Smooth muscle cell of the brain vasculature (primary cell): Measurements from ENCODE around the gene STARD9.
A peak's percentile ranks its signal among the peaks of the same experiment; 100 is the strongest.
"Not testable (repeated sequence)": the region's sequence is repeated elsewhere in the genome, so short reads cannot be mapped to it uniquely, and the experiment has no call there.

Experiments
- DNase-seq: peaks from one replicate; pipeline ENCODE4 v3.0.0-alpha.2; 2012; ENCODE audit warnings: low read depth, low spot score

STARD9 gene

GRCh38 chr15:42575188-42576039 lies at the start of gene STARD9:
Gene STARD9, plus strand, starts transcription at chr15:42575606. Its CDS starts 110 bp downstream, at chr15:42575716.
- peak; percentile 97 for DNase-seq

- no peak for DNase-seq
Measured at GRCh38 chr15:42528970-42529369, 46.4 kb upstream of the STARD9 start.

DNA sequence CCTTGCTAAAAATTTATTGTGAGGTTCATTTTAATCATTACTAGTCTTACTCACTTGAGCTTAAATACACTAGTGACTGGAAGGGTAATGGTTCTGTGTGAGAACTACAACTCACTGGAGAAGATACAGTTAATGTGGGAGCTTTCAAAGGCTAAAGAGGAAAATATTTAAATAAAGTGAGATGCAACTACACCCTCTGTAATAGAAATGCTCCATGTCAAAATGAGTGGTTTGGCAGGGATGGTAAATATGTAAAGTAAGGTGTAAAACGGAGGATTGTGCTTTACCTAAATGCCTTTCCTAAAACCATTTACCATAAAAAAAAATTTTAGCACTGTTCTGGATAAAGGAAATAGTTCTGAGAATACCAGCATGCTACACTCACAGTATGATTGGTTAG lies 42.2 kb upstream of the STARD9 start:
- DNase-seq = no peak

DNA sequence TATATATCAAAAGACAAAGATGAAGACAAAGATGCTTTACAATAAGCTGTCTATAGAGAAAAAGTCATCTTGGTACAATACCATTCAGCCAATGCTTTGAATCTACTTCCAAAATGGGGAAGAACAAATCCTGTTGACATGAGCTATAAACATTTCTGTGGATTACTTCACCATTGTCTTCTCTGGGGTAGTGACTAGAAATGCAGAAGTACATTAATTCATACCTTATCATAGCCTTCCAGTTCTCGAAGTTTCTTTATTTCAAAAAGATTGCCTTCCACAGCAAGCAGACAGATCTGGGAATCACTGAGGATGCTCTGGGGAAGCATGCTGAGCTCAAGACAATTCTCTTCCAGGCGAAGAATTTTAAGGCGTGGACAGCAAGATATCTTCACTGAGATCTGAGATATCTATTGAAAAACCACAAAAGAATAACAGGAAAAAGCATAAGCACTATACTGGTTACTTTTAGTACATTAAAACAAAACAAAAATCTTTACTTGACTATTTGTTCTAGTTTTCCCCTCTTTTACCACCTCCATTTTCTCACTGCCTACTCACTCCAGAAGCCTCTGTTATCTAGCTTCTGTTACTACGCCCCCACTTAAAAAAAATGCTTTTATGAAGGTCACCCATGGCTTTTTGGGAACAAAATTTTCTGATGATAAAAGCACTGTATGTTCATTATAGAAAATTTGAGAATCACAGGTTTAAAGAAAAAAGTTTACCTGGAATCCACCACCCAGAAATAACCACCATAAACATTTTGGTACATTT lies 30.4 kb upstream of the STARD9 start:
- no peak for DNase-seq

DNA sequence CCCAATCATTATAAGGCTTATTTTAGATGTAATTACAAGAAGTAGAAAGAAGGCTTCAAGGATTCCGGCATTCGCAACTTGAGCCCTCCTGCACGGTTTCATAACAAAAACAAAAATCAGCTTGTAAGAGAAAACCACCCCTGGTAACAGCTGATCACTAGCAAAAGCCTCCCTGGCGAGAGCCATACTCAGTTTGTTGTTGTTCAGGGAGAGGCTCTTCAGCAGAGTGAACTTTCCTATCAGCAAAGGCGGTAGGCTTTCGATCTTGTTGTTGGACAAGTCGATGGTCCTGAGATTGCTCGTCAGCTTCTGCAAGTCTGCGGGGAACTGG lies 27.5 kb upstream of the STARD9 start:
- peak; percentile 13 for DNase-seq

DNA sequence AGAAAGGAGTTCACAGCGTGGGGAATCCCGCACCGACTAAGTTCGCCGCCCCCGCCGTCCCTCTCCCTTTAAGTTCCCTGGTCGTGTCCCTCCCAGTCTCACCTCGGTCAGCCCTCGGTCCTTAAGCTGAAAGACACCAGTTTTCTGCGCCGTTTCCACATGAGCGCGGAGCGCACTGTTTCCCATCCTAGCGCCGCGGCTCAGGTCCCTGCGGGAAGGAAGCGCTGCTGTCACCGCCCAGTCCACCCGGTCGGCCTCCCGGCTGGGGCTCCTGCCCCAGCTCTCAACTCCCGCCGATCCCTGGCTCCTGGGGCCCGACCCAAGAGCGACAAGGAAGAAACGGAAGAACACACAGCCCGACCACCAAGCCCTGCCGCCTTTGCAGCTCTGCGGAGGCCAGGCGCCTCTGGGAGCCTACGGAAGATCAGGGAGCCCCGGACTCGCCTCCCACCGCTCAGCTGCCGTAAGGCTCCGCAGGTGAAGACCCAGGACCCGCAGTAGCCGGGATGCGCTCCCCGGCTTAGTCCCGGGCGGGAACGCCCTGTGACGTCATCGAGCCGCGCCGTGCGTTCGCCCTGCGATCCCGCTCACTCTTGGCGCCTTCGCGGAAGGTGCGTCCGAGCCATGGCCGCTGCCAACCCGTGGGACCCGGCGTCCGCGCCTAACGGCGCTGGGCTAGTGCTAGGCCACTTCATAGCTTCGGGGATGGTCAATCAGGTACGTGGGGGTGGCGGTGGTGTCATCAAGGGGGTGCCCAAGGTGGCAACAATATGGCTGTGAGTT lies 27.0 kb upstream of the STARD9 start, which contains the start of the genes HAUS2 and LRRC57:
Gene HAUS2 (plus strand): TSS at position 590 of the 783 bp plus-strand sequence. CDS start 35 bp downstream, at position 625.
Gene LRRC57 (minus strand): TSS at position 545 of the 783 bp plus-strand sequence. CDS start 359 bp downstream, at position 186.
- DNase-seq = peak; percentile 31

DNA sequence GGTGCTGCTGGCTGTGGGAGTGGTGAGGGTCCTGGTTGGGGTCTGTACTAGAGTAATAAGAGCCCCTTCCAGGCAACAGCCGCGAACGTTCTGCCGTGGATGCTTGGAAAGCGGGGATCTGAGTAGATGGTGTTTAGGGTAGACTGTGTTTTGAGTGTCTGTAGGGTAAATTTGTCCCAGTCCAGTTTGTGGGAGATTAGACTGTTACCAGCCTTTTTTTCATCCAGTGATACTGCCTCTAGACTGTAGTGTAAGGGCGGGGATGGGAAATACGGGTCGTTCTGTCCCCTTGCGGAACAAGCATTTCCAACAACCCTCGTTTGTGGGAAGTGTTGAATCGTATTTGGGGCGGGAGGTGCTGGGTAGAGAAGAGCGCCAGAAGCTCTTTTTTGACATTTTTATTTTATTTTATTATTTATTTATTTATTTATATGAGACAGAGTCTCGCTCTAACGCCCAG lies 26.3 kb upstream of the STARD9 start:
- no peak for DNase-seq

GRCh38 chr15:42549741-42550392 lies 25.5 kb upstream of the STARD9 start:
- no peak for DNase-seq

DNA sequence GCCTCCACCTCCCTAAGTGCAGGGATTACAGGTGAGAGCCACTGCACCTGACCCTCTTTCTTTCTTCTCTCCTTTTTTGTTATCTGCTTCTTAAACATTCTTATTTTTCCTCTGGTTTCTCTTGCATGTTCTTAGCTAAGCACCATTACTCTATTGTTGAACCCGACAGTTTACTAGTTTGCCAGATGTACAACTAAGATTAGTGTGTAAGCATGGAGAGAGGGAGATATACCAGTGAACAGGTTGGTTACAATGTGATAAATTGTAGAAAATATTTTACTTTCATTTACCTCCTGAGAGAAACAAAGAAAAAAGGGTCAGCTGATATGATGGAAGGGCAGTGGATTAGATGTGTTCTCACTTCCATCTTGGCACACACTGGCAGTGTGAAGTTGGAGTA lies 21.9 kb upstream of the STARD9 start:
- DNase-seq = no peak

DNA sequence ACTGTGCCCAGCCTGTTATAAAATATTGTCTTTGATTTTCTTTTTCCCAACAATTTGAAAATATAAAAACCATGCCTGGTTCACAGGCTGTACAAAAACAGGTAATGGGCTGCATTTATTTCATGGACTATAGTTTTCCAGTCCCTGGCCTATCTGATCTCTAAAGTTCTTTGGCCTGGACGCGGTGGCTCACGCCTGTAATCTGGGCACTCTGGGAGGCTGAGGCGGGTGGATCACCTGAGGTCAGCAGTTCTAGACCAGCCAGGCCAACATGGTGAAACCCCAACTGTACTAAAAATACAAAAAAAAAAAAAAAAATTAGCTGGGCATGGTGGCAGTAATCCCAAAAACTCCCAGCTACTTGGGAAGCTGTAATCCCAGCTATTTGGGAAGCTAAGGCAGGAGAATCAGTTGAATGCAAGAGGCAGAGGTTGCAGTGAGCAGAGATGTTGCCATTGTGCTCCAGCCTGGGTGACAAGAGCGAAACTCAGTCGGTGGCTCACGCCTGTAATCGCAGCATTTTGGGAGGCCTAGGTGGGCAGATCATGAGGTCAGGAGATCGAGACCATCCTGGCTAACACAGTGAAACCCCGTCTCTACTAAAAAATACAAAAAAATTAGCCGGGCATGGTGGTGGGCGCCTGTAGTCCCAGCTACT lies 18.7 kb upstream of the STARD9 start:
- not testable (repeated sequence) for DNase-seq

DNA sequence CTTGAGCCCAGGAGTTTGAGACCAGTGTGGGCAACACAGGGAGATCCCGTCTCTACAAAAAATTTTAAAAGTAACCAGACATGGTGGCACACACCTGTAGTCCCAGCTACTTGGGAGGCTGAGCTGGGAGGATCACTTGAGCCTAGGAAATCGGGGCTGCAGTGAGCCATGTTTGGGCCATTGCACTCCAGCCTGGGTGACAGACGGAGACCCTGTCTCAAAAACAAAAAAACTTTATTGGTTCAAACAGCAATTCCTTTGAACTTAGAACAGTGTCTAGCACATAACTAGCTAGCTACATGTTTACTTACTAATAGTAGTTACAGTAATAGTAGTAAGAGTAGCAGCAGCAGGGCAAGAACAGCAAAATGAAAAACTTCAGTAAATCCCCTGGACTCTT lies 16.7 kb upstream of the STARD9 start:
- DNase-seq = no peak

DNA sequence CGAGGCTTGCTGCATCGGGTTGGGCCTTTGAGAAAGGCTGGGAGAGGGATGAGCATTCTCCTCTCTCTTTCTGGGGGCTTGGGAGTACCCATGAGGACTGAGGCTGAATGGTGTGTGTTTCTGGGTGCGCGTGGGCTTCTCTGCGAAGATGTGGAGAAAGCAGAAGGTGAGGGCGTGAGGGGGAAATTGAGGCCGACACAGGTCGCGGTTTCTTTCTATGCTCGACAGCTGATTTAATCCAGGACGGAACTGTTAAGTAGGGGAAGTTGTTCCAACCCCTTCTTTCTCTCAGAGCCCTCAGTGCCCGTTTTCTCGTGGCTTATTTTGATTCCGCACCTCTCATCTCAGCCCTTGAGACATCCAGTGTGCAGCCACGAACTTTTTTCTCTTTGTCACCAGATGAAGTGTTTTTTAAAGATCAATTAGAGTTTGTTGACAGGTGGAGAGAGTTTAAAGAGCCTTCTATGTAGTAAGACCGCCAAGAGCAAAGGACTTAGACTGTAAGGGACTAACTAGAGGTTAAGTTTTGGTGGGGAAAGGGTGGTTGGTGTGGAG lies 711 bp downstream of the STARD9 start:
- DNase-seq = no peak

GRCh38 chr15:42576776-42577175 lies 1.4 kb downstream of the STARD9 start:
- DNase-seq = no peak

DNA sequence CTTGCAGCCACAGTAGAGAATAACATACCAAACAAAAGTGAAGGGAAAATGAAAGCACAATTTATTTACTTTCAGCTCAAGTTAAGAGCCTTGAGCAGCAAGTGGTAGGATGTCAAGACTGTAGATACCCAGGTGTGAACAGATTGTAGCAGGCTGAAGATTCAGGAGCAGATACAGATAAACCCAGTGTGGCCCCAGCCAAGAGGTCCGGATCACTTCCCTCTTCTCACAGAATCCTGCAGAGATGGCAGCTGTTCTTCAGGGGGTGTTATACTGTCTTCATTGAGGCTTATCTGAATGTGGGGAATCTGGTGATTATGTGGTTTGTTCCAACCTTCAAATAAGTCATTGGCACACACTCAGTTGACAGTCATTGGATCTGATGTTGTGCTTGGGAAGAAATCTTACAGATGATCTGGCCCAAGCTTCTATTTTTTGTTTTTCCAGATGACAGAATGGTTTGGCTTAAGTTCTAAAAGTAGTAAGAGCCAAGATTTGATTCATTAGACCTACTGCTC lies 2.2 kb downstream of the STARD9 start:
- DNase-seq = no peak

GRCh38 chr15:42578984-42579537 lies 3.7 kb downstream of the STARD9 start:
- no peak for DNase-seq

GRCh38 chr15:42581272-42581730 lies 5.9 kb downstream of the STARD9 start:
- no peak for DNase-seq

GRCh38 chr15:42582569-42583375 lies 7.4 kb downstream of the STARD9 start:
- no peak for DNase-seq

GRCh38 chr15:42584031-42584765 lies 8.8 kb downstream of the STARD9 start:
- no peak for DNase-seq
